GM20431 (cell line): ENCODE data around the gene PTPN7.
"Not testable (repeated sequence)": the region's sequence is repeated elsewhere in the genome, so short reads cannot be mapped to it uniquely, and the experiment has no call there.

Experiments
- in situ Hi-C: fragments of 300-500 bp; cut with MseI, MboI; formaldehyde crosslinking; loops from one replicate; pipeline ENCODE4 v1.15.0; 2020; ENCODE audit warnings: low sequenced_read_pairs; ENCODE audit not compliant: unreplicated experiment

PTPN7 gene

GRCh38 chr1:202191391-202191790 lies 31.0 kb upstream of the PTPN7 start:
- in situ Hi-C loops = loop anchor here (10.0 kb wide), 1 partner anchor 123 kb away; no protein-coding TSS in a partner anchor

DNA sequence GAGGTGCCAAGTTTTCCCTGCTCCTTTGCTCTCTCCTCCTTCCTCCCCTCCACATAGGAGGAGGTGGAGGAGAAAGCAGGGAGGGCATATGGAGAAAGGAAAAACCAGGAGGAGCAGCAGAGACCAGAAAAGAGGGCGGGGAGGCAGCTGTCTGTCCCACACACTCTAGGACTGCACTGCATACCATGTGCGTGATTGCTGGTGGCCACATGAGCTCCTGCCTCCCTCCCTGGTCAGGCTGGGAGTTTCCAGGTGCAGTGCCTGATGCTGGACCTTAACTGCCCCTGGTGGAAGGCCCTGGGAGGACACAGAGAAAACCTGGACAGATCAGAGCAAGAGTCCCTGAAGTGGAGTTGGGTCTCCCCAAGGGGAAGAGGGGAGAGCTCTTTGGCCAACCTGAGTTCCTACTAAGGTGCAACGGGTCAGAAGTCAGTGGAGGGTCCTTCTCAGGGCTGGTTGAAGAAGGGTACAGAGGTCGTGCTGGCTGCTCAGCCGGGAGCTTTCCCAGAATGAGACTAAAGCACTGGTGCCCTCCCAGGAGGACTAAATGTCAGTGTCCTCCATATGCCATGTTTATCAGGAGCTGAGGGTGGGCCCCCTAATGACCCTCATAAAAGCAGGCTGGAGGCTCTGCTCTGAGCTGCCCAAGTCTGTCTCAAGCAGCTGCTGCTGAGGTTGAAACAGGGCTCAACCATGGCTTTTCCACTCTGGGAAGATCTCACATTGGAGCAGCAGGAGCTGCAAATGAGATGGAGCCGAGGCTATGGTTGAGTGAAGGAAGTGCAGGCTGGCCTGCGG lies 29.7 kb upstream of the PTPN7 start:
- in situ Hi-C loops = loop anchor here (10.0 kb wide), 1 partner anchor 125 kb away; no protein-coding TSS in a partner anchor

DNA sequence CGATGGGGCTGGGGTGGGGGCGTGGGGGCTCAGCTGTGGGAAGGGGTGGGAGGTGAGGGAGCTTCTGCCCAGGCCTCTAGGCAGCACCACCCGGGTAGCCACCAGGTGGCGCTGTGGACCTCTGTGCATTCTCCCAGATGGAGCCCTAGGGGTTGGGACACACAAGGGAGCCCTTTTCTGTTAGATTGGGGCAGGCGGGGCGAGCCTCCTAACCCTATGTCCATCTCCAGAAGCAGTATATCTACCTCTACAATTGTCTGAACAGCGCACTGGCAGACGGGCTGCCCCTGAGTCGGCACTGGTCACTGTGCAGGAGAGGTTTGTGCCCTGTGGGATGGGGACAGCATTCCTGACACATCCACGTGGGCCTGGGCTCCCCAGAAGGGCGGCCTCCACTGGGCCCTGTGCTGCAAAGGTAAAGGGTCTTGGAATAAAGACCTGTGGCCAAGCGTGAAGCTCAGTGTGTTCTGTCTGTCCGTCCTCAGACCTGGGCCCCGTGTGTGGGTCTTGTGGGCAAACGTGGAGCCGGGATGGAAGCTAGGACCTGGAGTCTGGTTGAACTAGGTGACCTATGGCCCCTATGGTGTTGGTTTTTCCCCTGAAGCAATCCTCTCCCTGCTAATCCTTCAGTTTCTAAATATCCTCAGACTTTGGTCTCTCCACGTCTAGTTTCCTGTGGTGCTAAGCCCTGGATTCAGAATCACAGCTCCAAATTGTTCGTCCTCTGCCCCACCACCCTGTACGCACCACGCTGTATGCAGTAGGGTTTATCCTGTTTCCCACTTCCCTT lies 28.8 kb upstream of the PTPN7 start:
- in situ Hi-C loops = no loop called here

DNA sequence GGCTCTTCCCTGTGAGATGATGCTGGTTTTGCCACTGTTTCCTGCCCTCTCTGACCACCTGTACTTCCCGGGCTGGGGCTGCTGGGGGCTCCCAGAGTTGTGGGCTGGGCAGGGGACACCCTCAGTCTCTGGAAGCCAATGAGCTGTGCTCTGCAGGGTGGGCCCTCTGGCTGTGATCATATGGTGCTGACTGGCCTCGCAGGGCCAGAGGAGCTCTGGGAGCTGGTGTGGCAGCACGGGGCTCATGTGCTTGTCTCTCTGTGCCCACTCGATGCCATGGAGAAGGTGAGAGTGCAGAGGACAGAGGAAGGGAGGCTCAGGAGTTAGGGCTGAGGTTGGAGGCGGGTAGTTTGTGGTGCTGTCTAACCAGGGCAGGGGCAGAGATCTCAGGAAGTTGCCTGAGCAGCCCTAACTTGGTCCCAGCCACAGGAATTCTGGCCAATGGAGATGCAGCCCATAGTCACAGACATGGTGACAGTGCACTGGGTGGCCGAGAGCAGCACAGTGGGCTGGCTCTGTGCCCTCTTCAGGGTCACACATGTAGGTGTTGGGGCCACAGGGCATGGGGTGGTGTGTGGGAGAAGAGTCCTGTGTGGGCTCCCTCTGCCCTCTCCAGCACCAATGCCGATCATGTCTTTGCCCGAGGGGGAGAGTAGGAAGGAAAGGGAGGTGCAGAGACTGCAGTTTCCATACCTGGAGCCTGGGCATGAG lies 27.4 kb upstream of the PTPN7 start:
- in situ Hi-C loops = no loop called here

GRCh38 chr1:202187041-202187671 lies 26.8 kb upstream of the PTPN7 start:
- in situ Hi-C loops = no loop called here

DNA sequence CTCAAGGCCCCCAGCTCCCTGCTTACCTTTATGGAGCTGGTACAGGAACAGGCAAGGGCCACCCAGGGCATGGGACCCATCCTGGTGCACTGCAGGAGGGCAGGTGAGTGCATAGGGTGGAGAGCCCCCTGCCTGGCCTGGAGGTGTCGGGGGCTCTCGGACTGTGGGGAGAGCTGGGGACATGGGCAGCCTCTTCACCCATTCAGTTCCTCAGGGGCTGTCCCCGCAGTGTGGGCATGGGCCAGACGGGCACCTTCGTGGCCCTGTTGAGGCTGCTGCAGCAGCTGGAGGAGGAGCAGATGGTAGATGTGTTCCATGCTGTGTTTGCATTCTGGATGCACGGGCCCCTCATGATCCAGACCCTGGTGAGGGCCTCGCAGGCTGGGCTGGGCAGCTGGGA lies 25.9 kb upstream of the PTPN7 start:
- in situ Hi-C loops = no loop called here

GRCh38 chr1:202184750-202185460 lies 24.5 kb upstream of the PTPN7 start:
- in situ Hi-C loops = no loop called here

DNA sequence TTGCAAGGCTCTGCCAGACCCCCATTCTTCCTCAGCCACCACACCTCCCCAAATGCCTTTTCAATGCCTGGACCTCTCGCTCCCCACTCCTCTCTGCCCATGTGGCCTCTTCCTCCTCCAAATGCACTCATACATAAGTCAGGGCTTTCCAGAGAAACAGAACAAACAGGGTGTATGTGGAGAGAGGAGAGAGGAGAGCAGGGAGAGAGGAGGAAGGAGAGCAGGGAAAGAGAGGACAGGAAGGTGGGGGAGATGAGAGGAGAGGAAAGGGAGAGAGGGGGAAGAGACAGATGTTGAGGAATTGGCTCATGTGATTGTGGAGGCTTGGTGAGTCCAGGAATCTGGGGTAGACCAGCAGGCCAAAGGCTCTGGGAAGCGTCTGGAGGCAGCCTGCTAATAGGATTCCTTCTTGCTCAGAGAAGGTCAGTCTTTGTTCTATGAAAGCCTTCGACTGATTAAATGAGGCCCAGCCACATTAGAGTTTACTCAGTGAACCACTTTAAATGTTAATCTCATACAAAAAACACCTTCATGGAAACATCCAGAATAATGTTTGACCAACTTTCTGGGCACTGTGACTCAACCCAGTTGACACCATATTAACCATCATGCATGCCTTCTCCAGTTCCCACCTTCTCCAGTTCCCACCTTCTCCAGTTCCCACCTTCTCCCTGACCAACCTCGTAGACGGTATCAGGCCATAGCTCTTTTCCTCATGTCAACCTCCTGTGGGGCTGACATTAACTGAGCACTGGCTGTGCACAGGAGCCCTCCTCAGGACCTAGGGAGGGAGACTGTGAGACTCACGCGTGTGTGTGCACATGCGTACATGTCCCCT lies 21.9 kb upstream of the PTPN7 start:
- in situ Hi-C loops = no loop called here

GRCh38 chr1:202181586-202181985 lies 21.2 kb upstream of the PTPN7 start:
- in situ Hi-C loops = no loop called here

GRCh38 chr1:202180751-202181139 lies 20.3 kb upstream of the PTPN7 start:
- in situ Hi-C loops = not testable (repeated sequence)

DNA sequence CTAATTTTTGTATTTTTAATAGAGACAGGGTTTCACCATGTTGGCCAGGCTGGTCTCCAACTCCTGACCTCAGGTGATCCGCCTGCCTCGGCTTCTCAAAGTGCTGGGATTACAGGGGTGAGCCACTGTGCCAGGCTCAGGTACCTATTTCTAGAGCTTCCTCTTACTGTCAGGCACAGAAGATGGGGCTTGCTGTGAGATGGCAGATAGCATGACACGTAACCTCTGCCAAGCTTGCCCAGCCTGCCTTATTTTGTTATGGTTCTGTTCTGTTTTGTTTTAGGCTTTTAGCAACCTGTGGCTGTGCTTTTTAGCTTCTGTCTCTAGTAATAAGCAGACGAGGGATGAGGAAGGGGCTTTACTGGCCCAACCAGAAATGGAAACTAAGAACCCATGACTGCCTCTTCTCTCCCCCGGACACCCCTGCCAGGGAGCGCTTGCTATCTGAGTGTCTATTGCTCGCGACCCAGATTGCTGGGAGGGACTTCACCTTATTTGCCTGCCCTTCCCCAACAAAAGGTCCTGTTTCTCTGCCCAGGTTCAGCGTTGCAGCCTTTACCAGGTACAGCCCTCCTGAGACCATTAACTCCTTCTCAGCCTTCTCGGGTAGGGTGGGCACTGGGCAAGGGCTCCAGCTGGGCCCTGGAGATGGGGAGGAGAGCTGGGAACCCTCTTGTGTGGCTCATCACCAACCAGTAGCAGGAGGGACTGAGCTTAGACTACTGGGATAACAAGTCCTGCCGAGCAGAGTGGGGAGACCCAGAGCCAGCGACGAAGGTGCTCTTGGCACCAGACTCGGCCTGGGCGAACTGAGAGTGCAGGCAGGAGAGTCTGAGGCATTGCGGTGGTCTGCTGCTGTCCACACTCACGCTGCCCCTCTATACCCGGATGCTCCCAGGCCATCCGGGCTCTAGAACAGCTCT lies 19.7 kb upstream of the PTPN7 start:
- in situ Hi-C loops = no loop called here

GRCh38 chr1:202176949-202177927 lies 16.8 kb upstream of the PTPN7 start:
- in situ Hi-C loops = no loop called here

DNA sequence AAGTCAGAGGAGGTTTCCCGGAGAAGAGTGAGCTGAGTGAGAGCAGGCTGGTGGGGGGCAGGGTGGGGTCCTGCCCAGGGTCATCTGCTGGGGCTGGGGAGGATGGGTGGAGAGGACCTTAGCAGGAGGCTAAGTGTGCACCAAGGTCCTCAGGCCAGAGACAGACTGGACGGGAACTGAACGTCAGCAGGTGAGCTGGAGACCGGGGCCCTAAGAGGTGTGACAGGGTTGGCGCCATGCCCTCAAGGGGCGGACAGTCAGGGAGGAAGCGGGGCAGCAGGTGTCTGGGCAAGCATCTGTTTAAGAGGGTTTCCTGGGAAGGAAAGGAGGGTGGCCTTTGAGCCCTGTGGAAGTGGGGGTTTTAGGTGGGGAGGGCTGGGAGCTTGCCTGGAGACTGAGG lies 13.6 kb upstream of the PTPN7 start:
- in situ Hi-C loops = no loop called here

DNA sequence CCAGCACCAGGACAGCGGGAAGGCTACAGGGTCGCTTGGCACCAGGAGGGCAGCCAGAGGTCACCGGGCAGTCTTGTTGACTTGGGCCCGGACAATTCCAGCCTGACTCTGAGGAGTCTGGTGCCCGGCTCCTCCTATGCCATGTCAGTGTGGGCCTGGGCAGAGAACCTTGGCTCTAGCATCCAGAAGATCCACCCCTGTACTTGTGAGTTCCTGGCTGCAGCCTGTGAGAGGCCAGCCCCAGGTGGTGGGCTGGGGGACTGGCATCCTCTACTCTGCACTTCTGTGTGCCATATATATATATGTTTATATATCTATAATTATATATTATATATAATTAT lies 11.6 kb upstream of the PTPN7 start:
- in situ Hi-C loops = no loop called here

GRCh38 chr1:202171292-202172014 lies 11.1 kb upstream of the PTPN7 start:
- in situ Hi-C loops = no loop called here

DNA sequence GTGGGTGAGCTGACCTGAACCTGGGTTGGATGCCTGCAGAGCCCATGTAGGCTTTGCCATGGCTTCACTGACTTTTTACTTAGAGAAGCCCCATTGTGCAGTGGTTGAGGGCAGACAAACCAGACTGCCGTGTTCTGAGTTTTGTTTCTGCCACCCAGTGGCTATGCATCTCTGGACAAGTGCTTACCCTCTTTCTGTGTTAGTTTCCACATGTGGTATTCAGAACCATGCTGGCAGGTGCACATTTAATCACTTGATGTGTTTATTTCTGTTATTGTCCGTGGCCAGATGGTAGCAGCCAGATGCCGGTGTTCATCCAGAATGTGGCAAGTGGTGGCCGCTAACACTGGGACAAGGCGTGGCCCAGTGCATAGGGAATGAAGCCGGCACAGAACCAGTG lies 10.3 kb upstream of the PTPN7 start:
- in situ Hi-C loops = no loop called here
